ENCODE results near the gene ZNF516.

DNA sequence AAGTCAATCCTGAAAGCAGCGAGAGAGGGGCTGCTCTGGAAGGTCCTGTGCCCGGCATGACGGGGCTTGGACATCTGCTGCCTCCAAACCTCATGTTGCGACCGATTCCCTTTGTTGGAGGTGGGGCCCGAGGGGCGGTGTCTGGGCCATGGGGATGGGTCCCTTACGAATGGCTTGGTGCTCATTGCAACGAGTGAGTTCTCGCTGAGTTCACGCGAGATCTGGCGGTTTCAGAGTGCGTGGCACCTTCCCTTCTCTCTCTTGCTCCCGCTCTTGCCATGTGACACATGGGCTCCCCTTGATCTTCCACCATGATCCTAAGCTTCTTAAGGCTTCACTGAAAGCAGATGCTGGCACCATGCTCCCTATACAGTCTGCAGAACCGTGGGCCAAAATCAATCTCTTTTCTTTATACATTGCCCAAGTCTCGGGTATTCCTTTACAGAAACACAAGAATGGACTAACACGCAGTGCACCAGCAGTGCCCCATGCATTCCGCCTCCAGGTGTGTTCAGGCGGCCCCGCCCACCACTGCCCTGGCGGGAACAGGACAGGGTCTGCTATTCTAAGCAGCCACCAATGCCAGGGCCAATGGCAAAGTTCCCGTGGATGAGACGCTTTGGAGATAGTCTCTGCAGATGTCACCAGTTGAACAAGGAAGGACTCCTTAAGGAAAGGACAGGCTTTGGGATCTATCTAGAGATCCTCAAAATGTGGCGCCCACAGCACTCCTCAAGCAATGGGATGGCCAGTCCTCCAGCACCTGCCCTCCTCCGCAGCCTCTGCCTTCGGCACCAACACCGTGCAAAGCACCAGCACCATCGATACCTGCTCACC lies 63.4 kb downstream of the ZNF516 start:
- TF ChIP-seq, protein P1, sequence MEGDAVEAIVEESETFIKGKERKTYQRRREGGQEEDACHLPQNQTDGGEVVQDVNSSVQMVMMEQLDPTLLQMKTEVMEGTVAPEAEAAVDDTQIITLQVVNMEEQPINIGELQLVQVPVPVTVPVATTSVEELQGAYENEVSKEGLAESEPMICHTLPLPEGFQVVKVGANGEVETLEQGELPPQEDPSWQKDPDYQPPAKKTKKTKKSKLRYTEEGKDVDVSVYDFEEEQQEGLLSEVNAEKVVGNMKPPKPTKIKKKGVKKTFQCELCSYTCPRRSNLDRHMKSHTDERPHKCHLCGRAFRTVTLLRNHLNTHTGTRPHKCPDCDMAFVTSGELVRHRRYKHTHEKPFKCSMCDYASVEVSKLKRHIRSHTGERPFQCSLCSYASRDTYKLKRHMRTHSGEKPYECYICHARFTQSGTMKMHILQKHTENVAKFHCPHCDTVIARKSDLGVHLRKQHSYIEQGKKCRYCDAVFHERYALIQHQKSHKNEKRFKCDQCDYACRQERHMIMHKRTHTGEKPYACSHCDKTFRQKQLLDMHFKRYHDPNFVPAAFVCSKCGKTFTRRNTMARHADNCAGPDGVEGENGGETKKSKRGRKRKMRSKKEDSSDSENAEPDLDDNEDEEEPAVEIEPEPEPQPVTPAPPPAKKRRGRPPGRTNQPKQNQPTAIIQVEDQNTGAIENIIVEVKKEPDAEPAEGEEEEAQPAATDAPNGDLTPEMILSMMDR (IDR thresholded peaks at IDR 0.05; ENCODE audit: poor library complexity), result no peak
- TF ChIP-seq EZH2 (IDR thresholded peaks at IDR 0.05; ENCODE audit: borderline replicate concordance) (no peak), EZH2phosphoT487 (IDR thresholded peaks at IDR 0.05; ENCODE audit: low read depth, severe bottlenecking, unreplicated experiment) (no peak)

Data from hepatocyte (in vitro differentiated cells).